GM18909 (cell line): ENCODE data around the gene ANKLE2.
"Not testable (repeated sequence)": the region's sequence is repeated elsewhere in the genome, so short reads cannot be mapped to it uniquely, and the experiment has no call there.

ENCODE experiments used
- ATAC-seq: cut with Tn5 transposase; IDR thresholded peaks from one replicate; pipeline ENCODE4 v1.9.1; 2021; ENCODE audit warnings: mild to moderate bottlenecking; ENCODE audit not compliant: unreplicated experiment, poor library complexity

ANKLE2 gene

GRCh38 chr12:132761032-132761920 is at the start of gene ANKLE2:
Gene ANKLE2, minus strand, starts transcription at chr12:132761832. Its CDS starts 34 bp downstream, at chr12:132761798.
- peak; percentile 39 for ATAC-seq

- ATAC-seq = not testable (repeated sequence)
Measured at GRCh38 chr12:132809391-132809790, 47.8 kb upstream of the ANKLE2 start.

- no peak for ATAC-seq
Measured at GRCh38 chr12:132807295-132808092, 45.9 kb upstream of the ANKLE2 start.

GRCh38 chr12:132806857-132807256 is 45.2 kb upstream of the ANKLE2 start:
- ATAC-seq = no peak

GRCh38 chr12:132804426-132804861 is 42.8 kb upstream of the ANKLE2 start:
- no peak for ATAC-seq

- no peak for ATAC-seq
Measured at GRCh38 chr12:132803888-132804287, 42.3 kb upstream of the ANKLE2 start.

GRCh38 chr12:132803125-132803524 is 41.5 kb upstream of the ANKLE2 start:
- ATAC-seq = no peak

GRCh38 chr12:132801741-132802140 is 40.1 kb upstream of the ANKLE2 start:
- no peak for ATAC-seq

GRCh38 chr12:132798836-132799235 is 37.2 kb upstream of the ANKLE2 start:
- ATAC-seq = no peak

- ATAC-seq = no peak
Measured at GRCh38 chr12:132797820-132798570, 36.4 kb upstream of the ANKLE2 start.

GRCh38 chr12:132795847-132796246 is 34.2 kb upstream of the ANKLE2 start:
- ATAC-seq = no peak

GRCh38 chr12:132791940-132792339 is 30.3 kb upstream of the ANKLE2 start:
- not testable (repeated sequence) for ATAC-seq

GRCh38 chr12:132789099-132789471 is 27.5 kb upstream of the ANKLE2 start:
- ATAC-seq = no peak

GRCh38 chr12:132788375-132789098 is 26.9 kb upstream of the ANKLE2 start:
- no peak for ATAC-seq

- ATAC-seq = no peak
Measured at GRCh38 chr12:132787877-132788276, 26.2 kb upstream of the ANKLE2 start.

- ATAC-seq = no peak
Measured at GRCh38 chr12:132786192-132786591, 24.6 kb upstream of the ANKLE2 start.

GRCh38 chr12:132784580-132784979 is 22.9 kb upstream of the ANKLE2 start:
- no peak for ATAC-seq

GRCh38 chr12:132783917-132784531 is 22.4 kb upstream of the ANKLE2 start:
- ATAC-seq = no peak

GRCh38 chr12:132781938-132782337 is 20.3 kb upstream of the ANKLE2 start:
- ATAC-seq = no peak
